SIG-M5 (cell line): ENCODE measurements around the gene ZNF189.
"Not testable (repeated sequence)": the region's sequence is repeated elsewhere in the genome, so short reads cannot be mapped to it uniquely, and the experiment has no call there.

ENCODE experiments used
- DNase-seq: peaks from one replicate; lab custom pipeline; 2025; lab: John Stamatoyannopoulos, UW

The ZNF189 gene

GRCh38 chr9:101380295-101380694 is 18.4 kb upstream of the ZNF189 start:
- DNase-seq = no peak

GRCh38 chr9:101381118-101381517 is 17.5 kb upstream of the ZNF189 start:
- DNase-seq = no peak

- DNase-seq = no peak
Measured at GRCh38 chr9:101381833-101382342, 16.8 kb upstream of the ZNF189 start.

- no peak for DNase-seq
Measured at GRCh38 chr9:101383361-101383760, 15.3 kb upstream of the ZNF189 start.

- not testable (repeated sequence) for DNase-seq
Measured at GRCh38 chr9:101384873-101385536, 13.6 kb upstream of the ZNF189 start, which contains the start of gene BAAT. TSS of gene BAAT (minus strand) at chr9:101385006. CDS start at chr9:101371404, 13,602 bp downstream.

GRCh38 chr9:101387871-101388506 is 10.7 kb upstream of the ZNF189 start:
- no peak for DNase-seq

GRCh38 chr9:101388507-101388993 is 10.1 kb upstream of the ZNF189 start:
- DNase-seq = no peak

GRCh38 chr9:101393135-101393534 is 5.5 kb upstream of the ZNF189 start:
- DNase-seq = no peak

- no peak for DNase-seq
Measured at GRCh38 chr9:101394687-101395086, 4.0 kb upstream of the ZNF189 start.

GRCh38 chr9:101397746-101398067 is 944 bp upstream of the ZNF189 start:
- no peak for DNase-seq

GRCh38 chr9:101398930-101399642 is 435 bp downstream of the ZNF189 start:
- DNase-seq = no peak

- no peak for DNase-seq
Measured at GRCh38 chr9:101399643-101399970, 956 bp downstream of the ZNF189 start.

GRCh38 chr9:101400120-101400519 is 1.5 kb downstream of the ZNF189 start:
- DNase-seq = no peak

GRCh38 chr9:101403516-101404285 is 5.0 kb downstream of the ZNF189 start:
- DNase-seq = no peak

- DNase-seq = no peak
Measured at GRCh38 chr9:101408374-101409078, 9.9 kb downstream of the ZNF189 start.

GRCh38 chr9:101409079-101409477 is 10.4 kb downstream of the ZNF189 start:
- DNase-seq = no peak

GRCh38 chr9:101414839-101415238 is 16.2 kb downstream of the ZNF189 start:
- DNase-seq = no peak

GRCh38 chr9:101415578-101415977 is 16.9 kb downstream of the ZNF189 start:
- no peak for DNase-seq

GRCh38 chr9:101417389-101417788 is 18.7 kb downstream of the ZNF189 start:
- no peak for DNase-seq

GRCh38 chr9:101417977-101418376 is 19.3 kb downstream of the ZNF189 start:
- no peak for DNase-seq
